ENCODE measurements around the gene MEF2D. TPM values are rescaled to one million over a fixed set of nuclear protein-coding genes. Genes with fewer than 3 reads are reported as not detected.

Gene MEF2D
- 18.2 and 18.8 TPM in 2 replicates for total RNA-seq

GRCh38 chr1:156500543-156500792 is at the start of gene MEF2D:
TSS of gene MEF2D (minus strand) at chr1:156500775. CDS start at chr1:156483292, 17,483 bp downstream.

Other genes starting within 250 kb of the MEF2D start
- gene SMG5, start 217.9 kb downstream of the MEF2D start, total RNA-seq, result 40.6 and 40.8 TPM in 2 replicates
- gene TMEM79, start 216.4 kb downstream of the MEF2D start, total RNA-seq, result 37.5 and 38.2 TPM in 2 replicates
- gene GLMP, start 205.1 kb downstream of the MEF2D start, total RNA-seq, result 28.6 and 42.5 TPM in 2 replicates
- not detected in 2 replicates for gene VHLL, start 201.5 kb downstream of the MEF2D start, total RNA-seq
- gene CCT3, start 162.5 kb downstream of the MEF2D start, total RNA-seq, result 322 and 440 TPM in 2 replicates
- 2.4 TPM in 1 of 2 replicates, not detected in the other for gene TSACC, start 162.2 kb downstream of the MEF2D start, total RNA-seq
- 0.14 TPM in 1 of 2 replicates, not detected in the other for gene RHBG, start 131.6 kb downstream of the MEF2D start, total RNA-seq
- gene IQGAP3, start 71.8 kb upstream of the MEF2D start, total RNA-seq, result 22.3 and 31.2 TPM in 2 replicates
- not detected in 2 replicates for gene TTC24, start 78.9 kb upstream of the MEF2D start, total RNA-seq
- gene NAXE, start 91.0 kb upstream of the MEF2D start, total RNA-seq, result 118 and 139 TPM in 2 replicates
- 15.6 and 35.7 TPM in 2 replicates for gene GPATCH4, start 100.7 kb upstream of the MEF2D start, total RNA-seq
- not detected in 2 replicates for gene HAPLN2, start 118.6 kb upstream of the MEF2D start, total RNA-seq
- gene BCAN, start 141.3 kb upstream of the MEF2D start, total RNA-seq, result not detected in 2 replicates
- 0.85 and 0.93 TPM in 2 replicates for gene NES, start 176.6 kb upstream of the MEF2D start, total RNA-seq
- 446 and 591 TPM in 2 replicates for gene CRABP2, start 204.8 kb upstream of the MEF2D start, total RNA-seq
- 17.6 and 22.0 TPM in 2 replicates for gene METTL25B, start 227.7 kb upstream of the MEF2D start, total RNA-seq
- gene ISG20L2, start 228.0 kb upstream of the MEF2D start, total RNA-seq, result 28.4 and 37.9 TPM in 2 replicates
- 76.9 and 94.0 TPM in 2 replicates for gene MRPL24, start 240.3 kb upstream of the MEF2D start, total RNA-seq